ENCODE measurements around the gene CDKN3.

GRCh38 chr14:54410215-54410614 is 13.4 kb downstream of the CDKN3 start:
- no peak for TF ChIP-seq CTCF (IDR thresholded peaks at IDR 0.05; ENCODE audit: low read depth, low read length, poor library complexity, severe bottlenecking)
- no peak for TF ChIP-seq EZH2phosphoT487 (IDR thresholded peaks at IDR 0.05; ENCODE audit: borderline replicate concordance, low read length)

Measured in DOHH2 (cell line).